HG03442 (cell line): ENCODE measurements around the gene TUBB2A.
"Not testable (repeated sequence)": the region's sequence is repeated elsewhere in the genome, so short reads cannot be mapped to it uniquely, and the experiment has no call there.

Source experiments
- ATAC-seq: cut with Tn5 transposase; IDR thresholded peaks from one replicate; pipeline ENCODE4 v1.9.1; 2021; ENCODE audit warnings: mild to moderate bottlenecking, moderate library complexity; ENCODE audit not compliant: unreplicated experiment

TUBB2A gene

GRCh38 chr6:3181105-3181504 is 23.8 kb upstream of the TUBB2A start:
- no peak for ATAC-seq

- ATAC-seq: not testable (repeated sequence)
These were observed 22.6 kb upstream of the TUBB2A start for GRCh38 chr6:3179945-3180344.

- ATAC-seq: not testable (repeated sequence)
These were observed 21.3 kb upstream of the TUBB2A start for GRCh38 chr6:3178666-3179065.

GRCh38 chr6:3176562-3177355 is 19.4 kb upstream of the TUBB2A start:
- no peak for ATAC-seq

GRCh38 chr6:3175715-3176402 is 18.5 kb upstream of the TUBB2A start:
- ATAC-seq: no peak

- not testable (repeated sequence) for ATAC-seq
These were observed 16.3 kb upstream of the TUBB2A start for GRCh38 chr6:3173636-3174089.

- not testable (repeated sequence) for ATAC-seq
These were observed 15.4 kb upstream of the TUBB2A start for GRCh38 chr6:3172789-3173188.

- not testable (repeated sequence) for ATAC-seq
These were observed 14.2 kb upstream of the TUBB2A start for GRCh38 chr6:3171313-3172175.

GRCh38 chr6:3170676-3171075 is 13.3 kb upstream of the TUBB2A start:
- not testable (repeated sequence) for ATAC-seq

GRCh38 chr6:3168046-3168445 is 10.7 kb upstream of the TUBB2A start:
- ATAC-seq: not testable (repeated sequence)

- not testable (repeated sequence) for ATAC-seq
These were observed 9.3 kb upstream of the TUBB2A start for GRCh38 chr6:3166535-3167225.

GRCh38 chr6:3165631-3166534 is 8.5 kb upstream of the TUBB2A start:
- ATAC-seq: no peak

- no peak for ATAC-seq
These were observed 7.0 kb upstream of the TUBB2A start for GRCh38 chr6:3164388-3164787.

- no peak for ATAC-seq
These were observed 5.9 kb upstream of the TUBB2A start for GRCh38 chr6:3163248-3163594.

GRCh38 chr6:3162565-3163247 is 5.4 kb upstream of the TUBB2A start:
- ATAC-seq: peak; percentile 70

GRCh38 chr6:3162067-3162497 is 4.7 kb upstream of the TUBB2A start:
- ATAC-seq: no peak

- no peak for ATAC-seq
These were observed 2.7 kb upstream of the TUBB2A start for GRCh38 chr6:3159805-3160781.
